Pancreas (tissue), 10 donors: Measurements from ENCODE around the gene TTC8. TPM values are rescaled to one million over a fixed set of nuclear protein-coding genes. Genes with fewer than 3 reads are reported as not detected.

Experiments
- ATAC-seq, 4 donors: fragments of 200-7000 bp; cut with Tn5 transposase; one replicate each; pipeline versions ENCODE4 v1.8.0 to v1.9.1; 2020; ENCODE audit warnings: mild to moderate bottlenecking in 4 of 4, moderate library complexity in 4 of 4
- DNase-seq, 6 donors: peaks; one replicate each; pipeline ENCODE4 v3.0.0-alpha.2; 2020
- FAIRE-seq: peaks from 2 replicates; lab custom pipeline; 2012; peaks lifted over from hg19 to GRCh38; lab: Jason Lieb, UNC
- H3K27ac ChIP-seq, 4 donors: fragments of 200-600 bp; sonication (generic); 1 replicate in 3 of 4; 2 replicates in 1 of 4; pipeline versions ENCODE4 v1.5.0 to v1.8.0; 2020
- H3K27me3 ChIP-seq, 4 donors: fragments of 200-600 bp; one replicate each; pipeline ENCODE4 v1.8.0; 2021
- H3K36me3 ChIP-seq, 3 donors: fragments of 200-600 bp; sonication (generic) in 1 of 3; one replicate each; pipeline versions ENCODE4 v1.5.0 to v1.8.0; 2020 to 2021
- H3K4me1 ChIP-seq, 3 donors: fragments of 200-600 bp; one replicate each; pipeline ENCODE4 v1.8.0; 2021
- H3K4me3 ChIP-seq, 4 donors: fragments of 200-600 bp; sonication (generic) in 2 of 4; one replicate each; pipeline versions ENCODE4 v1.5.0 to v1.8.0; 2020 to 2021
- H3K9me3 ChIP-seq, 4 donors: fragments of 200-600 bp; one replicate each; pipeline ENCODE4 v1.8.0; 2021
- WGBS, 2 donors: extraction: QIAGEN DNeasy Blood & Tissue Kit; methylation state at CpG; one replicate each; pipeline ENCODE4 v1.1.7; 2013; 5-methylcytosine and 5-hydroxymethylcytosine counted together
- intact Hi-C, 3 donors: fragments of 100-400 bp; cut with DNase I; formaldehyde crosslinking; loops; one replicate each; pipeline versions ENCODE4 v1.11.1 to v1.14.2; 2022
- polyA plus RNA-seq, 2 donors: library from polyadenylated mRNA; stranded (reverse); fragments of 200-250 nt; gene quantifications; one replicate each; pipeline ENCODE4 v1.2.3, GENCODE V29; 2013
- total RNA-seq, 6 donors: library from RNA; stranded (reverse); fragmentation: NEBNext Ultra II Directional in 4 of 6; extraction: Animal tissue kit (Norgen Biotek cat#: 25700) in 4 of 6; gene quantifications; one replicate each; pipeline versions ENCODE4 v1.2.1 to v1.2.4, GENCODE V29; 2021 to 2023
- TF ChIP-seq, protein P1 (sequence below), 4 donors: fragments of 200-600 bp; sonication (generic) in 3 of 4; IDR thresholded peaks; one replicate each; pipeline versions ENCODE4 v1.5.0 to v1.8.0; 2021; ENCODE audit warnings: antibody characterized with exemption in 4 of 4
- donor health status: healthy with polysubstance abuse.
- donor health status: DM: no; HTN: no; CAD: no; lungs with moderate emphysema.
- donor health status: DM: no; HTN: no; CAD: no.
- donor health status: control.
- donor health status: control.
- donor health status: Bipolar disorder and iron deficiency.
- donor health status: DM: yes; HTN: yes; CAD: no.
- donor health status: DM: no; HTN: no; CAD: no.
- donor health status: DM: no; HTN: no; CAD: no.
- donor health status: DM: yes; HTN: yes; CAD: no.

TTC8 gene
- total and polyA plus RNA-seq, 8 donors: 5.9 to 35.9 (median 10.2) TPM

DNA sequence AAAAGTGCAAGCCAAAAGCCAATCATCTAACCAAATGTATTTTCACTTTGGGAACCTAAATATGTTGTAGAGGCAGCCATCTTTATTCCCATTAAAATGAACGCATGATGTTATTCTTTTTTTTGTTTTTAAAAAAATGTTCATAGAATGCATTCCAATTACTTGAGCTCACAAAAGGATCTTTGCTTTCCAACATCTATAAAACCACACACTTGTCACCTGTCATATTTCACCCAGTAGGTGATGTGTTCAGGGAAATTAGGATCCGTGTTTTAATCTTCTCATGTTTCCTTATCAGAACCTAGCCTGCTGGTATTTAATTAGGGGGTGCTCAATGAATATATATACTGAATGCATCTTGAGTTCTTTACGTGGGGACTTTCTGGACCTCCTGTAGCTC lies 13.6 kb downstream of the TTC8 start:
- H3K4me1 ChIP-seq: peaks cover 5 to 18% (median 6%) of the 10 kb centered on the region in 3 donors
- TF ChIP-seq, protein P1, sequence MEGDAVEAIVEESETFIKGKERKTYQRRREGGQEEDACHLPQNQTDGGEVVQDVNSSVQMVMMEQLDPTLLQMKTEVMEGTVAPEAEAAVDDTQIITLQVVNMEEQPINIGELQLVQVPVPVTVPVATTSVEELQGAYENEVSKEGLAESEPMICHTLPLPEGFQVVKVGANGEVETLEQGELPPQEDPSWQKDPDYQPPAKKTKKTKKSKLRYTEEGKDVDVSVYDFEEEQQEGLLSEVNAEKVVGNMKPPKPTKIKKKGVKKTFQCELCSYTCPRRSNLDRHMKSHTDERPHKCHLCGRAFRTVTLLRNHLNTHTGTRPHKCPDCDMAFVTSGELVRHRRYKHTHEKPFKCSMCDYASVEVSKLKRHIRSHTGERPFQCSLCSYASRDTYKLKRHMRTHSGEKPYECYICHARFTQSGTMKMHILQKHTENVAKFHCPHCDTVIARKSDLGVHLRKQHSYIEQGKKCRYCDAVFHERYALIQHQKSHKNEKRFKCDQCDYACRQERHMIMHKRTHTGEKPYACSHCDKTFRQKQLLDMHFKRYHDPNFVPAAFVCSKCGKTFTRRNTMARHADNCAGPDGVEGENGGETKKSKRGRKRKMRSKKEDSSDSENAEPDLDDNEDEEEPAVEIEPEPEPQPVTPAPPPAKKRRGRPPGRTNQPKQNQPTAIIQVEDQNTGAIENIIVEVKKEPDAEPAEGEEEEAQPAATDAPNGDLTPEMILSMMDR (IDR thresholded peaks at IDR 0.05): no peak
- 58 to 70% methylated on average over 3 of the region's 3 CpGs for WGBS, 2 donors
- DNase-seq (no peak), ATAC-seq (no peak), FAIRE-seq (no peak)
- H3K4me3 ChIP-seq: no peak overlapping the region
- H3K36me3 ChIP-seq: no peaks in the 10 kb centered on the region
- no peak overlapping the region for H3K27ac ChIP-seq
- H3K27me3 ChIP-seq: no peaks in the 10 kb centered on the region
- no peaks in the 10 kb centered on the region for H3K9me3 ChIP-seq
- intact Hi-C loops: no loop called here

GRCh38 chr14:88840926-88841325 lies 16.5 kb downstream of the TTC8 start:
- ATAC-seq: no peak
- intact Hi-C loops: no loop called here
- Histone ChIP-seq H3K27me3 (no peaks in the 10 kb centered on the region), H3K4me3 (no peak overlapping the region), H3K27ac (no peak overlapping the region), H3K36me3 (no peaks in the 10 kb centered on the region), H3K4me1 (peaks cover 0 to 1% (median 0%) of the 10 kb centered on the region in 3 donors), H3K9me3 (no peaks in the 10 kb centered on the region)
- no peak for DNase-seq
- TF ChIP-seq, protein P1 (IDR thresholded peaks at IDR 0.05): no peak
- WGBS, 2 donors: 91 to 92% methylated on average over 5 of the region's 5 CpGs
- no peak for FAIRE-seq

GRCh38 chr14:88841741-88842140 lies 17.3 kb downstream of the TTC8 start:
- H3K9me3 ChIP-seq: no peaks in the 10 kb centered on the region
- no peak for ATAC-seq
- no peak for DNase-seq
- TF ChIP-seq, protein P1 (IDR thresholded peaks at IDR 0.05): no peak
- WGBS, 2 donors: 83 to 86% methylated on average over 1 of the region's 1 CpG
- no peaks in the 10 kb centered on the region for H3K36me3 ChIP-seq
- intact Hi-C loops: no loop called here
- no peak overlapping the region for H3K27ac ChIP-seq
- FAIRE-seq: no peak
- H3K27me3 ChIP-seq: no peaks in the 10 kb centered on the region
- no peaks in the 10 kb centered on the region for H3K4me1 ChIP-seq
- H3K4me3 ChIP-seq: no peak overlapping the region

GRCh38 chr14:88842414-88842813 lies 18.0 kb downstream of the TTC8 start:
- no peak for ATAC-seq
- Histone ChIP-seq H3K9me3 (no peaks in the 10 kb centered on the region), H3K27ac (no peak overlapping the region), H3K4me3 (no peak overlapping the region), H3K4me1 (no peaks in the 10 kb centered on the region), H3K36me3 (no peaks in the 10 kb centered on the region), H3K27me3 (no peaks in the 10 kb centered on the region)
- WGBS, 2 donors: 83% methylated on average over 1 of the region's 1 CpG
- intact Hi-C loops: no loop called here
- FAIRE-seq: no peak
- DNase-seq: no peak
- TF ChIP-seq, protein P1 (IDR thresholded peaks at IDR 0.05): no peak

DNA sequence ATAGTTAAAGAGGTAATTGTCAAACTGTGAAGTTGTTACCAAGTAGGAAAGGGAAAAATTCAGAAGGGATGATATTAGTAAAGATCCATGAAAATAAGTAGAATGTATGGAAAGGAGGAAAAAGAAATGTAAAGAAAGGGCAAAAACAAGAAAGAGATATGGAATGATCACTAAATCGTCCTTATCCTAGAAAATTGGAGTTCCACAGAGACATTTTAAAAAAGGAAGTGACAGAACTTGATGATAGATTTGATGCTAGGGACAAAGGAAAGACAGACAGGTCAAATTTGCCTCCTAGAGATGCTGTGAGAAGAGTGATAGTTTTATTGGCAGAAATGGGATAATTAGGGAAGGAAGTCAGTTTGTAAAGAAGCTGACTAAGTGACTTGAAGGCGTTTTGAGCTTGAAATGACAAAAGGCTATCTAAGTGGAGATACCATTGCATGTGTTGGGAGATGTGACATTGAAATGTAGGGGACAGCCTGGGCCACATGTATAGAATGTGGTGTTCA lies 20.6 kb downstream of the TTC8 start:
- FAIRE-seq: no peak
- 82 to 91% methylated on average over 2 of the region's 2 CpGs for WGBS, 2 donors
- no peaks in the 10 kb centered on the region for H3K4me1 ChIP-seq
- no peak for ATAC-seq
- no peak overlapping the region for H3K27ac ChIP-seq
- no peaks in the 10 kb centered on the region for H3K36me3 ChIP-seq
- TF ChIP-seq, protein P1 (IDR thresholded peaks at IDR 0.05): no peak
- DNase-seq: no peak
- intact Hi-C loops: no loop called here
- H3K9me3 ChIP-seq: no peaks in the 10 kb centered on the region
- no peak overlapping the region for H3K4me3 ChIP-seq
- H3K27me3 ChIP-seq: no peaks in the 10 kb centered on the region
